HG02885 (cell line): ENCODE data around the gene COQ10B.
"Not testable (repeated sequence)": the region's sequence is repeated elsewhere in the genome, so short reads cannot be mapped to it uniquely, and the experiment has no call there.

Source experiments
- ATAC-seq: cut with Tn5 transposase; IDR thresholded peaks from one replicate; pipeline ENCODE4 v1.9.1; 2021; ENCODE audit warnings: mild to moderate bottlenecking; ENCODE audit not compliant: unreplicated experiment, poor library complexity

COQ10B gene

DNA sequence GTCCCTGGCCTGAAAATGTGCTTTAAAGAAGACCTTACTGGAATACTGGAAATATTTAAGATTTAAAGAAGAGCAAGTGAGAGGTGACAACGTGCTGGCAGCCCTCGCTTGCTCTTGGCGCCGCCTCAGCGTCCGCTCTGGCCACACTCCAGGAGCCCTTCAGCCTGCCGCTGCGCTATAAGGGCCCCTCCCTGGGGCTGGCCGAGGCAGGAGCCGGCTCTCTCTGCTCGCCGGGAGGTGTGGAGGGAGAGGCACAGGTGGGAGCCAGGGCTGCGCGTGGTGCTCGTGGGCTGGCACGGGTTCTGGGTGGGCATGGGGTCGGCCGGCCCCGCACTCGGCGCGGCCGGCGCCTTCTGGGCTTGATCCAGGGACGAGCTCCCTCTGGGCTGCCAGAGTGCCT is 2.9 kb upstream of the COQ10B start:
- no peak for ATAC-seq

DNA sequence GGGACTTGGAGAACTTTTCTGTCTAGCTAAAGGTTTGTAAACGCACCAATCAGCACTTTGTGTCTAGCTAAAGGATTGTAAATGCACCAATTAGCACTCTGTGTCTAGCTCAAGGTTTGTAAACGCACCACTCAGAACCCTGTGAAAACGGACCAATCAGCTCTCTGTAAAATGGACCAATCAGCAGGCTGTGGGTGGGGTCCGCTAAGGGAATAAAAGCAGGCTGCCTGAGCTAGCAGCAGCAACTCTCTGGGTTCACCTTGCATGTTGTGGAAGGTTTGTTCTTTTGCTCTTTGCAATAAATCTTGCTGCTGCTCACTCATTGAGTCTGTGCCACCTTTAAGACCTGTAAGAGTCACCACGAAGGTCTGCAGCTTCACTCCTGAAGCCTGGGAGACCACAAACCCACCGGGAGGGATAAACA is 2.4 kb upstream of the COQ10B start:
- ATAC-seq = not testable (repeated sequence)

DNA sequence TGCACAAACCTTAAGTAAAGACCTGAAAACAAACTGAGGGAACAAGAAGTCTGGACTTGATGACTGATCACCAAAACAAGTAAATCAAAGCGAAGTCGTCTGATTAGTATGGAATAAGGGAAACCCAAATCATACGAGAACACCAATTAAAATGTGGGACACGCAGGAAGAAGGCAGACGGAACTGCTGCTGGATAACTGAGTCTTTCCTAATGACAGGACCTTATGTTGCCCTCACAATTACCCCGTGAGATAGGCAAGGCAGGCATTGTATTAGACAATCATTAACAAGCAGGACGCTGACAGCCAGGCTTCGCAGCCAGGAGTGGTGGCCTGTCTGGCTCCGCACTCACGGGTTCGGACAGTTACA is 614 bp upstream of the COQ10B start:
- ATAC-seq = no peak

GRCh38 chr2:197453914-197454398 is 604 bp downstream of the COQ10B start:
- ATAC-seq = peak; percentile 34

DNA sequence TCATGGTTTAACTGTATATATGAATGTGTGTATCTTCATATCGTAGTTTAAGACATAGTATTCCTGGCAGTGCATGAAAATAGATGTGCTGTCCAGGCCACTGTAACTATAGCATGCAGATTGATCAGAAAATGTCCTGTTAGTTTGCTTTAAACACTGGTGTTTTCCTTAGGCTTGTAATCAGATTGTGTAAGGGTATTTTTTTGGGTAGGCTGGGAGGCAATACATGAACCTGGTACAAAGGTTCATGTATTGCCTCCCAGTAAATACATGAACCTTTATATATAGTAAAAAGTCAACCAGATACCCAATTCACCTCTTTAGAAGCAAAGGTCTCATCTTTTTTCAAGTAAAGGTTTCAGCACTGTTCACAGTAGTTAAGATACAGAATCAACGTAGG is 1.6 kb downstream of the COQ10B start:
- no peak for ATAC-seq

GRCh38 chr2:197455428-197455827 is 2.1 kb downstream of the COQ10B start:
- no peak for ATAC-seq

DNA sequence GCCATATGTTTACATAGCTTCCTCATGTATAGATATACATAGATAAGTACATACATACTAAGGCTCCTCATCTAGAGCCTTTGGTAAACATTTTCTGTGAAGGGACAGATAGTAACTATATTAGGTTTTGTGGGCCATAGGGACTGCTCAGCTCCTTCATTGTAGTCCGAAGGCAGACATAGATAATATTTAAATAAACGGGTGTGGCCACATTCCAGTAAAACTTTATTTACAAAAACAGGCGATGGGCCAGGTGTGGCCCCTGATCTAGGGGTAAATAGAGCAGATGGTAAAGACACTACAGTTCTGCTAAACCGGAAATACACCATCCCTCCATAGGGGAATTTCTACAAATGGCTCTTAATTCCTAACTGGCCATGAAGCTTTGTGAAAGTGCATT is 7.3 kb downstream of the COQ10B start:
- ATAC-seq = no peak

- ATAC-seq = no peak
Observed at GRCh38 chr2:197461057-197461456, 7.7 kb downstream of the COQ10B start.

- ATAC-seq = no peak
Observed at GRCh38 chr2:197464175-197464574, 10.8 kb downstream of the COQ10B start.

- no peak for ATAC-seq
Observed at GRCh38 chr2:197472166-197472565, 18.8 kb downstream of the COQ10B start.

GRCh38 chr2:197477797-197478196 is 24.4 kb downstream of the COQ10B start:
- no peak for ATAC-seq

DNA sequence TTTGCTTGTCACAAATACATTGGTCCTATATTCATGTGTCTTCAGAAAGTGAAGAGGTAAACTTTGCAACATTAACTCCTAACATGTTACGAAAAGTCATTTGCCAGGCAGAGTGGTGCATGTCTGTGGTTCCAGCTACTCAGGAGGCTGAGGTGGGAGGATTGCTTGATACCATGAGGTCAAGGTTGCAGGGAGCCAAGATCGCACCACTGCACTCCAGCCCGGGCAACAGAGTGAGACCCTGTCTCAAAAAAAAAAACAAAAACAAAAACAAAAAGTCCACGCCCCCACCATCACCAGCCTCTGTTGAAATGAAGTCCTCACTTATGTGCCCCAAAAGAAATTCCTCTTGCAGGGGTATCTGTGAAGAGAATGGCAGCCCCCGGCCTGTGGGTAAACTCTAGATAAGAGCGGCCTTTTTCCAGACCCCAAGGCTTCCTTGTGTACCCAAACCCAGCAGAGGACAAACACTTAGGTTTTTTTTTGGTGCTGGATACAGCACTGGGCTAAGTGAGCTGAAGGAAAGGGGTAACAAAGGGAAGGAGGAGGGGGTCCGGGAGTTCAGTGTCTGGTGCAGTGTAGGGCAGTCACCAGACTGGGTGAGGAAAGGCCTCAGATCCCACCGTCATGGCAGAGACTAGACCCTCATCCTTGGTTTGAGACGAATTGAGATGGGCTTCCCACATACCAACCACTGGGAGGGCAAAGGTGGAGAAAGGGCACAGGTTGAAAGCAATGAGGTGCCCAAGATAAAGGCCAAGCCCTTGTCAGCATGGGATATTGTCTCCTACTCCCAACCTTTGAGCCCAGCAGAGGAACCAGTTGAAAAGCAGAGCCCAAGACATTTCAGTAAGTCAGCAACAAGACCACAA is 27.0 kb downstream of the COQ10B start:
- ATAC-seq = no peak

- ATAC-seq = not testable (repeated sequence)
Observed at GRCh38 chr2:197484248-197484647, 30.9 kb downstream of the COQ10B start.

- no peak for ATAC-seq
Observed at GRCh38 chr2:197486175-197486574, 32.8 kb downstream of the COQ10B start.

GRCh38 chr2:197487385-197487784 is 34.0 kb downstream of the COQ10B start:
- no peak for ATAC-seq

GRCh38 chr2:197495433-197496134 is 42.2 kb downstream of the COQ10B start:
- ATAC-seq = no peak

GRCh38 chr2:197496695-197497094 is 43.3 kb downstream of the COQ10B start:
- no peak for ATAC-seq

- no peak for ATAC-seq
Observed at GRCh38 chr2:197497326-197497725, 44.0 kb downstream of the COQ10B start.

DNA sequence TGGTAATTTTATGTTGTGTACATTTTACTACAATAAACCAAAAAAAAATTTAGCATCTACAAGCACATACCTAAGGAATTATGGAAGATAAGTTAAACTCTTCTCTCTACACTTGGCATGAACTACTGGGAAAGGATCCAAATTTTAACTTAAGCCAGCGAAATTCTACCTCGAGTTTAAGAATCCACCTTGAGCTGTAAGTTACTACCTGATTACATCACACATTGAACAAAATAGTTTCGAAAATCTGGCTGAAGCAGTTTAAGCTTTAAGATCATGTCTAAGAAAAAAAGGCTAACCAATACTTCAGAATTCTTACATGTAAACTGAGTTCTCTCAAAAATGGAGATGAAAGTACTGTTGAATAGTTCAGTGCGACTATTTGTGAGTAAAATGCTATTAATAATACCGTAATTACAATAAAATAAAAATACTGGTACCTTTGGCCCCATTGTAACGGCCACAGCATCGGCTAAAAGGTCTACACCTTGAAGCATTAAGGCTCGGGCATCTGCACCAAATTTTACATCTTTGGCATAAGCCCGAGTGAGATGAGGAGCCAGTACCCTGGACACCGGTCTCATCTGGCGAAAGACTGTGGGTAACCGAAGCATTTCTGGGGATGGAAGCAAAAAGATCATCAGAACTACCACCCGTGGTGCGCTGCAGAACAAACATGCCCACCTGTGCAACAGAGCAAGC is 45.0 kb downstream of the COQ10B start:
- ATAC-seq = no peak

DNA sequence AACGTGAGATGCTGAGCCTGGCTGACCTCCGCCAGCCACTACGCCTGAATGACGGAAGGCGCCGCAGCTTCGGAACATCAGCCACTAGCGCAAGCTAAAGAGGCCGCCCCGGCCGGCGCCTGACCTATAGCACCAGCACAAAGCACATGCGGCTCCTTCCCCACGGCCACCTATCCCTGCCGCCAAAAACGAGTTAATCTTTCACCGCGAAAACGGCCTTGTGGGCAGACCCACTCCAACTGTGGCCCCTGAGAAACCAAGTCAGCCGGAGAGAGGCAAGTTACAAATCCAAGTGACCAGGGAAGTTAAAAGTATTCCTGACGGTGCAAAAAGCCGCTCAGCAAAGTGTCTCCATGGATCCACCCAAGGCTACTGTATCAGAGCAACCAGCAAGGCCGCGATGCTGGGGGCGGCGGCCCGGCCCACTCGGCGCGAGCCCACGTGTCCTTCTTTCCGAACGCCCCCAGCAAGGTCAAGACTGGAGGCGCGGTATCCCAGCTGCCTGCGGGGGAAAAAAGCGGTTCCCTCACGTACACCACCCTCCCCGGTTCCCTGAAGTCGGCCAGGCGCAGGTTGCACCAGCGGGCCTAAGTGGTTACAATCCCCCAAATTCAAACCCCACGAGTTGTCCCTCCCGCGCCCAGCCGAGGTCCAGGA is 45.7 kb downstream of the COQ10B start:
- peak; percentile 20 for ATAC-seq
